Mesodermal cell (in vitro differentiated cells): Measurements from ENCODE around the gene SLC14A1.

Source experiments
- H3K27ac ChIP-seq: 2 replicates; pipeline ENCODE4 v1.7.0; 2013; ENCODE audit warnings: mild to moderate bottlenecking, low read depth, low read length, moderate library complexity; ENCODE audit not compliant: severe bottlenecking
- H3K36me3 ChIP-seq: 2 replicates; pipeline ENCODE4 v1.7.1; 2013; ENCODE audit warnings: mild to moderate bottlenecking, low read length, moderate library complexity; ENCODE audit not compliant: control insufficient read depth, insufficient read depth
- H3K4me1 ChIP-seq: one replicate; pipeline ENCODE4 v1.7.1; 2013; ENCODE audit warnings: mild to moderate bottlenecking, low read length; ENCODE audit not compliant: insufficient read depth, control insufficient read depth, poor library complexity, severe bottlenecking
- H3K4me3 ChIP-seq: 2 replicates; pipeline ENCODE4 v1.7.0; 2013; ENCODE audit warnings: low read length, control low read depth, mild to moderate bottlenecking; ENCODE audit not compliant: insufficient read depth, poor library complexity, severe bottlenecking; ENCODE audit errors: extremely low read depth
- H3K9me3 ChIP-seq: 2 replicates; pipeline ENCODE4 v1.7.1; 2013; ENCODE audit warnings: mild to moderate bottlenecking, low read length, moderate library complexity; ENCODE audit not compliant: control insufficient read depth
- WGBS, 2 experiments: methylation state at CpG; one replicate each; pipeline ENCODE4 v1.1.5; 2013; ENCODE audit warnings: missing lambda C conversion rate in 2 of 2; ENCODE audit not compliant: insufficient coverage in 2 of 2; 5-methylcytosine and 5-hydroxymethylcytosine counted together

Gene SLC14A1

DNA sequence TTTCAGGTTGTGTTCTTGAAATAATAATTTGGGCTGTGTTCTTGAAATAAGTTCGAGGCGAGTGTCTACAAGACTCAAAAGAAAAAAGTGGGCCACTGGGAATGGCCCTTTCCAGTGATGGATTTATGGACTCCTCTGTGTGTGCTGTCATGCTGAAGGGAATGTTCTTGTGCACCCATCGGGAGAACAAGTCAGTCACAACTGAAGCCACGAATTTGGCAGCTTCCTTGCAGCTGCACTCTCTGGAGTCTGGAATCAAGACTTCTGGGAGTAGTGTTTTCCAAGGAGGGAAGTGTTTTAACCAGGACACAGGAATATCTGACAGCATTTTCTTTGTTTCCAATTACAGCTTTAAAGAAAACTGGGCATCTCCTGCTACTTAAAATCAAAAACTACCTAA is 620 bp downstream of the SLC14A1 start:
- H3K36me3 ChIP-seq, result no peaks in the 10 kb centered on the region
- 81 to 100% methylated on average over 2 to 4 of the region's 4 CpGs for WGBS, 2 experiments
- H3K27ac ChIP-seq, result no peak overlapping the region
- no peaks in the 10 kb centered on the region for H3K9me3 ChIP-seq
- H3K4me3 ChIP-seq, result no peak overlapping the region
- no peaks in the 10 kb centered on the region for H3K4me1 ChIP-seq

DNA sequence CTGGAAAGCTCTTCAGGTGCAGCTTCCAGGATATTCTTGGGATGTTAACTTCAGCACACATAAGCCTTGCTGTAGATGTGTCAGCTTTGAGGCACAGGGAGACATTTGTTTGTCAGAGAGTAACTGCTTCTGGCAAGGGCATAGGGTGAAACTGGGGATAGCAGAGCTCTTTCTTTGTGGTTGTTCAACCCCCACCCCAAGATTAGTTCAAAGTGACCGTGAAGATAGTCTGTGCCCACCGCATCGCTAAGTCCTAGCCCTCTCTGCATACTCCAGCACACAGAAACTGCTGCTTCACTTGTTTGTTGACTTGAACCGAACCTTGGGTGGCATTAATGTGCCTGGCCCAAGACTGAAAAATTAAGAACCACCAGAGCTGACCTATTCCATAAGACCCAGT is 1.4 kb downstream of the SLC14A1 start:
- H3K27ac ChIP-seq, result no peak overlapping the region

DNA sequence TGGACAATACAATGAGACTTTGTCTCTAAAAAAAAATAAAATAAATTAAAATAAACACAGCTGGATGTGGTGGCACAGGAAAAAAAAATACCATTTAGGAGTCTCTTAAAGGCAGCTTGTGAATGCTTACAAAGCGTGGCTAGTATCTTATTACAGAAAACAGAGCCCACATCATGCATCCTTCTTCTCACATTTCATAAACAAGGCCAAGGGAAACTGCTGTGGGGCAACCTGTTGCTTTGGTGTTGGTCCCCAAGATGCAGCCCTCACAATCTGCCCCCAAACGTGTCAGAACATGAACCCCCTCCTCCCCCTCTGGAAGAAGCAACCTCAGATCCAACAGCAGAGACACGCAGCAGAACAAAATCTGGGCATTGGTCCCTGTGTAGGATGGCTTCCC is 2.6 kb downstream of the SLC14A1 start:
- no peaks in the 10 kb centered on the region for H3K36me3 ChIP-seq
- WGBS, 2 experiments, result 86 to 100% methylated on average over 1 to 3 of the region's 3 CpGs

More for the DNA sequence above, 1.4 kb downstream of the SLC14A1 start:
- no peaks in the 10 kb centered on the region for H3K4me1 ChIP-seq
- no peak overlapping the region for H3K4me3 ChIP-seq
- H3K9me3 ChIP-seq, result no peaks in the 10 kb centered on the region
- no peaks in the 10 kb centered on the region for H3K36me3 ChIP-seq
- 92 to 96% methylated on average over 3 to 4 of the region's 4 CpGs for WGBS, 2 experiments

DNA sequence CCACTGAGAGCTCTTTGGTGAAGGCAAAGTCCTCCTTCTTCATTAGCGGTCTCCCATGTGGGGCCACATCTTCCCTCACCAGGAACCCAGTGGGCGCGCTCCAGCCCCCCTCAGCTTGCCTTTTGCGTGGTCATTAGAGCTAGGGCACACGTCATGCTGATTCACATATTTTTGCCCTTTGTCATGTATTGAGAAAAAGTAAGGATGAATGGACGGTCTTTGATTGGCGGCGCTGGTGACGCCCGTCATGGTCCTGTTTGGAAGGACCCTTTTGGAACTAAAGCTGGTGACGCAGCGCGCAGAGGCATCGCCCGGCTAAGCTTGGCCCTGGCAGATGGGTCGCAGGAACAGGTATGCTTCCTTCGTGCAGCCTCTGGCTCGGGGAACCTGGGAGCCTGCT is 3.1 kb downstream of the SLC14A1 start:
- no peak overlapping the region for H3K4me3 ChIP-seq
- H3K9me3 ChIP-seq, result no peaks in the 10 kb centered on the region
- H3K27ac ChIP-seq, result no peak overlapping the region
- WGBS, 2 experiments, result 87 to 92% methylated on average over 10 to 16 of the region's 18 CpGs
- H3K36me3 ChIP-seq, result no peaks in the 10 kb centered on the region
- H3K4me1 ChIP-seq, result no peaks in the 10 kb centered on the region

More for the DNA sequence above, 2.6 kb downstream of the SLC14A1 start:
- Histone ChIP-seq H3K9me3 (no peaks in the 10 kb centered on the region), H3K27ac (no peak overlapping the region), H3K4me1 (no peaks in the 10 kb centered on the region), H3K4me3 (no peak overlapping the region)

DNA sequence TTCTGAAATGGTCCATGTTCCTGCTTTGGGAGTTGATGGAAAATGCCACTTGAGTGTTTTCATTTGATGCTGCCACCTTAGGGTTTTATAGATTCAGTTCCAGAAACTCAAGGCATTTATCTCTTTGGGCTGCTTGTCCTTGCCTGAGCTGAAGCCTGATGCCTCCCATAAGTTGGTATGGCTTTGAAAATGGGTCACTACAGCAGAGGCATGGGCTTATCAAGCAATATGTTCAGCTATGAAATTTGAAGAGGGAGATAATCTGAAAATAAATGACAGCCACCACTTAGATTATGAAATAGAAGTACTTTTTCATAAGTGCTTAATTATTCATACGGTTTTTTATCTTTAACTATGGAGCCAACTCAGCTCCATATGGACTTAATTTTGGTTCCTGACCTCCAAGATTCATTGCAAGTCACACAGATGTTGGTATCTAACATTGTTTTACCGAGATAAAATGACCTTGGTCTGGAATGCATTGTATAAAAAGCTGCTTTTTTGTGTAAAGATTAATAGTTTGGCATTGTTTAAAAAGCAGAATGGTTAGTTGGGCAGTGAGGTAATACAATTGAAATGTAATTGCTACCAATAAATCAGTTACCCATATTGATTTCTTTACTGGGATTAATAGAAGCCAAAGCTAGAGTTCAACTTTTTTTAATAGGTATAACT is 4.5 kb downstream of the SLC14A1 start:
- Histone ChIP-seq H3K36me3 (no peaks in the 10 kb centered on the region), H3K27ac (no peak overlapping the region)
- WGBS, 2 experiments, result 88 to 93% methylated on average over 1 to 2 of the region's 2 CpGs

DNA sequence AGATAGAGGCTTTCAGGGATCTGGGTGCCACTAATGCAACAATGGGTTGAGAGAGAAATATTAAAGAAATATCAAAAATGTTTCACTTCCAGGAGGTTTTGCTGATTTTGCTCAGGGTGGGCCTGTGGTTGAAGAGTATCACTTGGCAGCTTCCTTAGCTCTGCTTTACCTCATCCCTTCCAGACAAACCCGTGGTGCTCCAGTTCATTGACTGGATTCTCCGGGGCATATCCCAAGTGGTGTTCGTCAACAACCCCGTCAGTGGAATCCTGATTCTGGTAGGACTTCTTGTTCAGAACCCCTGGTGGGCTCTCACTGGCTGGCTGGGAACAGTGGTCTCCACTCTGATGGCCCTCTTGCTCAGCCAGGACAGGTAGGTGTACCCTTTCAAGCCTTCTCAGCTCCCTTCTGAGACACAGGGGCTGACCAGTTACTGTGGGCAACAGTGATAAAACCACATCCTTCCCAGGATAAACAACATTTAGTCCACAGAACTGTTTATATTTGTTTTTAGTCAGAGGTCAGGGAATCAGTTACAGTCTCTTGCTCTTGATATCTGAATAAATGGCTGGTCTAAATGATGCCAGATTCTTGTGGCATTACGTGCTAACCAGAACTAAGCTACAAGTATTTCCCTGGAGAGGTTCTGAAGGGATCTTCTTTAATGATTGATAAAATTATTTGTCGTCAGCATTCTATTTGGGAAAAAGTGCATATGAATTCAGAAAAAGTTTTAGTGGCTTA is 7.0 kb downstream of the SLC14A1 start:
- no peak overlapping the region for H3K27ac ChIP-seq
- no peaks in the 10 kb centered on the region for H3K4me1 ChIP-seq
- no peak overlapping the region for H3K4me3 ChIP-seq
- no peaks in the 10 kb centered on the region for H3K9me3 ChIP-seq
- 76 to 80% methylated on average over 5 of the region's 6 CpGs for WGBS, 2 experiments
- no peaks in the 10 kb centered on the region for H3K36me3 ChIP-seq

More for the DNA sequence above, 4.5 kb downstream of the SLC14A1 start:
- Histone ChIP-seq H3K4me3 (no peak overlapping the region), H3K4me1 (no peaks in the 10 kb centered on the region), H3K9me3 (no peaks in the 10 kb centered on the region)

DNA sequence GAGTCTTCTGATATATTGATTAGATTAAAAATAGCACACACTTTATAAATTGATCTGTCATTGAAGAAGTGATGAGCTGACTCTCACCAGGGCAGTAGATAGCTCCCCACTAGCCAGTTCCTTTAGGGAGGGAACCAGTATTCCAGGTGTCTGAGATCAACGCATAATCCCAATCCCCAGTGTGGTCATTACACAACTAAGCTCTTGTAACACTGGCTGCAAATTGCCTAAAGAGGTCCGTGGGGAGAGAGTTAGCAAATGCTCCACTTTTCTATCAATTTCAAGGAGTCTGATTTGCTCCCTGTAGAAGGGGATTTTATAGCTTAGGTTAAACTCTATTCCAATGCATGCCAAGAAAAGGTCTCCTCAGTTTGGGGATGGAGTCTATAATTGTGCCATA is 7.7 kb downstream of the SLC14A1 start:
- H3K36me3 ChIP-seq, result no peaks in the 10 kb centered on the region
- H3K4me1 ChIP-seq, result no peaks in the 10 kb centered on the region
- H3K9me3 ChIP-seq, result no peaks in the 10 kb centered on the region
- no peak overlapping the region for H3K4me3 ChIP-seq
- WGBS, 2 experiments, result 100% methylated on average over 1 of the region's 2 CpGs; no CpG with 5 or more reads in 1 of the 2 experiments
- H3K27ac ChIP-seq, result no peak overlapping the region

DNA sequence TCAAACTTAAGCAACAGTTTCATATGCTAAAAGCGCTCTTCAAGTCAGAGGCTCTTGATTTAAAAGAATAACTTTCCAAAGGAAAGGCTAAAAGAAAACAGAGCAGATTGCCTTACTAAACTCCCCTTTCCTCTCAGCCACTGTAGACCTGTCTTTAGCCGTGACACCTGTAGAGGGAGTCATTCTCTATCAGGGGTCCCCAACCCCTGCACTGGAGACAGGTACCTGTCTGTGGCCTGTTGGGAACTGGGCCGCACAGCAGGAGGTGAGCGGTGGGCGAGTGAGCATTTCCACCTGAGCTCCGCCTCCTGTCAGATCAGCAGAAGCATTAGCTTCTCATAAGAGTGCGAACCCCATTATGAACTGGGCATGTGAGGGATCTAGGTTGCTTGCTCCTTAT is 9.6 kb downstream of the SLC14A1 start:
- Histone ChIP-seq H3K4me1 (no peaks in the 10 kb centered on the region), H3K36me3 (no peaks in the 10 kb centered on the region), H3K9me3 (no peaks in the 10 kb centered on the region), H3K4me3 (no peak overlapping the region), H3K27ac (no peak overlapping the region)
- WGBS, 2 experiments, result 76 to 90% methylated on average over 6 to 7 of the region's 7 CpGs

DNA sequence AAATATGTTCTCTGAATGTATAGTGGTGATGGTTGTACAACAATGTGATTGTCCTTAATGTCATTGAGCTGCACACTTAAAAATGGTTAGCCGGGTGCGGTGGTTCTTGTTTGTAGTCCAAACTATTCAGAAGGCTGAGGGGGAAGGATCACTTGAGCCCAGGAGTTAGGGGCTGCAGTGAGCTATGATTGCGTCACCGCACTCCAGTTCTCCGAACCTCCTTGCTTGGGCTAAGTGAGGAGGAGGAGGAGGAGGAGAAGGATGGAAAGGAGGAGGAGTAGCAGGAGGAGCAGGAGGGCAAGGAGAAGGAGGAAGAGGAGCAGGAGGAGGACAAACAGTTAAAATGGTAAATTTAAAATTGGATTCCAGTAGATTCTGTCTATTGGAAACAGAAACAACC is 10.5 kb downstream of the SLC14A1 start:
- H3K9me3 ChIP-seq, result no peaks in the 10 kb centered on the region
- WGBS, 2 experiments, result 94% methylated on average over 5 of the region's 5 CpGs
- H3K4me3 ChIP-seq, result no peak overlapping the region
- H3K4me1 ChIP-seq, result no peaks in the 10 kb centered on the region
- no peaks in the 10 kb centered on the region for H3K36me3 ChIP-seq
- H3K27ac ChIP-seq, result no peak overlapping the region

DNA sequence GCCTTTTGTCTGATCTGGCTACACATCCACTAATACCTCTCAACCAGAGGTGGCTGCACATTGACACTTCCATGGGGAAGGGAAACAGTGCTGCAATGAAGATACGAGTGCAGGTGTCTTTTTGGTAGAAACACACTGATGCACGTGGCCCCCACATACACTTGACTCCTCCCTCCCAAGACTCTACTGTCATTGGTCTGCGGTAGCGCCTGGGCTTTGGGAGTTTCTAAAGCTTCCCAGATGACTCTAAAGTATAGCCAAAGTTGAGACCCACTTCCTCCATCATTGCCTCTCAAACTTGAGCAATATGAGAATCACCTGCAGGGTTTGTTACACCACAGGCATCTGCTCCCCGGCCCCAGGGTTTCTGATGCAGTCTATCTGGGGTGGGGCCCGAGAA is 11.0 kb downstream of the SLC14A1 start:
- Histone ChIP-seq H3K4me3 (no peak overlapping the region), H3K27ac (no peak overlapping the region), H3K36me3 (no peaks in the 10 kb centered on the region), H3K4me1 (no peaks in the 10 kb centered on the region), H3K9me3 (no peaks in the 10 kb centered on the region)
- 92 to 94% methylated on average over 6 of the region's 6 CpGs for WGBS, 2 experiments

DNA sequence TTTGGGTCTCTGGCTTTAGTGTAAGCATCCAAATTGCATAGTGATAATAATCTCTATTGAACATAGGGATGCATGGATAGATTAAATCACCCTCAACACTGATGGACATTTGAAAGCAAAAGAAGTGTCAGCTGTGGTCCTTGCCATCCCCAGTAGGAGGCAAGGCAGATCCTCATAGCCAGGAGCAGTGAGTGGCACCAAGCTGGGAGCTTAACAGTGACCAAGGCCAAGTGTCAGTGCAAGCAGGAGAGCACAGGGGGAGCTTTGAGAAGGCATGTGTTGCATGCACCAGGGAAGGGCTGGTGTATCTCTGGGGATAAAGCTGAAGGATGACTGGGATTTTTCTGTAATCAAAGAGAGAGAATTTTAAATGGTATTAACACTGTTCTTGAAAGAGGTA is 14.7 kb downstream of the SLC14A1 start:
- no peak overlapping the region for H3K4me3 ChIP-seq
- H3K27ac ChIP-seq, result no peak overlapping the region

More for the DNA sequence above, 14.7 kb downstream of the SLC14A1 start:
- no peaks in the 10 kb centered on the region for H3K4me1 ChIP-seq
- no peaks in the 10 kb centered on the region for H3K36me3 ChIP-seq
- no peaks in the 10 kb centered on the region for H3K9me3 ChIP-seq
